Osteocyte (in vitro differentiated cells): ENCODE data around the gene DTHD1. TPM values are rescaled to one million over a fixed set of nuclear protein-coding genes. Genes with fewer than 3 reads are reported as not detected.

ENCODE experiments used
- DNase-seq: peaks from one replicate; pipeline ENCODE4 v3.0.0; 2021; ENCODE audit warnings: mixed read lengths; ENCODE audit not compliant: unreplicated experiment; ENCODE audit errors: extremely low spot score
- H3K27ac Mint-ChIP-seq: one replicate; pipeline ENCODE4 v1.8.0; 2021; ENCODE audit warnings: mild to moderate bottlenecking, mixed read lengths; ENCODE audit not compliant: unreplicated experiment
- H3K27me3 Mint-ChIP-seq: one replicate; pipeline ENCODE4 v1.8.0; 2021; ENCODE audit warnings: mixed read lengths; ENCODE audit not compliant: unreplicated experiment
- H3K36me3 Mint-ChIP-seq: one replicate; pipeline ENCODE4 v1.8.0; 2021; ENCODE audit warnings: mixed read lengths; ENCODE audit not compliant: unreplicated experiment
- H3K4me1 Mint-ChIP-seq: one replicate; pipeline ENCODE4 v1.8.0; 2021; ENCODE audit warnings: mixed read lengths; ENCODE audit not compliant: unreplicated experiment
- H3K4me3 Mint-ChIP-seq: one replicate; pipeline ENCODE4 v1.8.0; 2021; ENCODE audit warnings: mild to moderate bottlenecking, moderate library complexity, mixed read lengths; ENCODE audit not compliant: unreplicated experiment
- H3K9me3 Mint-ChIP-seq: one replicate; pipeline ENCODE4 v1.8.0; 2021; ENCODE audit warnings: mixed read lengths; ENCODE audit not compliant: unreplicated experiment
- total RNA-seq: library from RNA; stranded (reverse); gene quantifications from 2 replicates; pipeline ENCODE4 v1.2.1, GENCODE V29; 2021
- TF ChIP-seq, protein P1 (sequence below): fragments of 200-600 bp; sonication (generic); IDR thresholded peaks from 2 replicates; pipeline ENCODE4 v1.5.0; 2021; ENCODE audit warnings: antibody characterized with exemption, mild to moderate bottlenecking, moderate library complexity

Gene DTHD1
- total RNA-seq, 1 donor from 2014 or later: not detected

DNA sequence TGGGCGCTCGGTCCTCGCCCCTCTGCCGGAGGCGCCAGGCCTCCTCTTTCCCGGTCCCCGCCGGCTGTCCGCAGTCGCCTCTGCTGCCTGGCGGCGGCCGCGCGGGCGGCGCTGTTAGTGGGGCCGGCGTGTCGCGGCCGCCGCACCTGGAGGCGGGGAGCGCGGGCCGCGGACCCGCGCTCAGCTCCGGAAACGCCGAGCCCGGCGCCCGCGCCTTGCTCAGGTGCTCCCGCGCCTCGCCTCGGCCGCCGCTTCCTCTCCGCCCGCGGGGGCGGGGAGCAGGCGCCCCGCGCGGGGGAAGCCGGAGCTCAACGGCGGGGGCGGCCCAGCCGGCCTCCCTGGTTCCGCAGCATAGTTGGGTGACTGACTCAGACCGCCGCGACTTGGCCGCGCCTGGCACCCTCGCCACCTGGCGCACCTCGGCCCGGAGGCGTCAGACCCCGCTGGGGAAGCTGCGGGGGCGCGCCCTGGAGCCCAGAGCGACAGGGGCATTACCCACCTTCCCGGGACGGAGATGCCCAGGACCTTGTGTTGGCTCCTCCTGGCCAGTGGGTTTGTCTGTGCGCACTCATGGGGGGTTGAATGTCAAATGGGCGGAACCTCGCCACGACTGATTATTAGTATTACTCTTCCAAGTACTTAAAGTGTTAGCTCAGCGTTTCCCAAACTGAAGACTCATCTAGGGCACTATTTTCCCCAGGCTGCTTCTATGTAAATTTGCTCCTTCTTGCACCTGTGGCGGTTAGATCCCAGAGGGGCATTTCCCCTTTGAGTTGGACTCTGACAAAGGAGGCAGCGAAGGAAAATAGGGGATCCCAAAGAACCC, 36.9 kb upstream of the DTHD1 start, which contains the start of gene ARAP2:
ARAP2 (minus strand) TSS at position 258 of the 826 bp plus-strand sequence. CDS start 15,028 bp downstream, outside the sequence.
- Mint-ChIP-seq H3K9me3 (no peaks in the 10 kb centered on the region), H3K36me3 (no peaks in the 10 kb centered on the region), H3K27ac (peak within 1 kb of the TSS; percentile 54), H3K4me1 (peaks cover 15% of the 10 kb centered on the region), H3K4me3 (peak within 1 kb of the TSS; percentile 77), H3K27me3 (peaks cover 7% of the 10 kb centered on the region)
- no peak for DNase-seq
- TF ChIP-seq, protein P1, sequence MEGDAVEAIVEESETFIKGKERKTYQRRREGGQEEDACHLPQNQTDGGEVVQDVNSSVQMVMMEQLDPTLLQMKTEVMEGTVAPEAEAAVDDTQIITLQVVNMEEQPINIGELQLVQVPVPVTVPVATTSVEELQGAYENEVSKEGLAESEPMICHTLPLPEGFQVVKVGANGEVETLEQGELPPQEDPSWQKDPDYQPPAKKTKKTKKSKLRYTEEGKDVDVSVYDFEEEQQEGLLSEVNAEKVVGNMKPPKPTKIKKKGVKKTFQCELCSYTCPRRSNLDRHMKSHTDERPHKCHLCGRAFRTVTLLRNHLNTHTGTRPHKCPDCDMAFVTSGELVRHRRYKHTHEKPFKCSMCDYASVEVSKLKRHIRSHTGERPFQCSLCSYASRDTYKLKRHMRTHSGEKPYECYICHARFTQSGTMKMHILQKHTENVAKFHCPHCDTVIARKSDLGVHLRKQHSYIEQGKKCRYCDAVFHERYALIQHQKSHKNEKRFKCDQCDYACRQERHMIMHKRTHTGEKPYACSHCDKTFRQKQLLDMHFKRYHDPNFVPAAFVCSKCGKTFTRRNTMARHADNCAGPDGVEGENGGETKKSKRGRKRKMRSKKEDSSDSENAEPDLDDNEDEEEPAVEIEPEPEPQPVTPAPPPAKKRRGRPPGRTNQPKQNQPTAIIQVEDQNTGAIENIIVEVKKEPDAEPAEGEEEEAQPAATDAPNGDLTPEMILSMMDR: peak; percentile 32

GRCh38 chr4:36249610-36250009, 31.8 kb upstream of the DTHD1 start:
- H3K4me3 Mint-ChIP-seq: no peak overlapping the region
- TF ChIP-seq, protein P1: no peak
- no peaks in the 10 kb centered on the region for H3K9me3 Mint-ChIP-seq
- DNase-seq: no peak
- H3K27me3 Mint-ChIP-seq: peaks cover 7% of the 10 kb centered on the region
- H3K36me3 Mint-ChIP-seq: no peaks in the 10 kb centered on the region
- no peak overlapping the region for H3K27ac Mint-ChIP-seq
- H3K4me1 Mint-ChIP-seq: peaks cover 7% of the 10 kb centered on the region

DNA sequence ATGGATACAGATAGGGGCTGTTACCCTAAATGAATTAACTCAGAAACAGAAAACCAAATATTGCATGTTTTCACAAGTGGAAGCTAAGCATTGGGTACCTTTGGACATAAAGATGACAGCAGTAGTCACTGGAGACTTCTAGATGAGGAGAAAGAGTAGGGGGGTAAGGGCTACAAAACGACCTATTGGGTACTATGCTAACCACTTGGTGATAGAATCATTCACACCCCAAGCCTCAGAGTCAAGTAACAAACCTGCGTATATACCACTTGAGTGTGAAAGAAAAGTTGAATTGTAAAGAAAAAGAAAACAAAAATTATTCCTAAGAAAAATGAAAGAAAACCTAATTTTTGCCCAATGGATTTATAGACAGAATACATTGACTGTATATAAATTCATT, 29.4 kb upstream of the DTHD1 start:
- Mint-ChIP-seq H3K27me3 (peaks cover 5% of the 10 kb centered on the region), H3K27ac (no peak overlapping the region), H3K36me3 (no peaks in the 10 kb centered on the region), H3K4me1 (peaks cover 3% of the 10 kb centered on the region), H3K4me3 (no peak overlapping the region), H3K9me3 (no peaks in the 10 kb centered on the region)
- TF ChIP-seq, protein P1: no peak
- no peak for DNase-seq

DNA sequence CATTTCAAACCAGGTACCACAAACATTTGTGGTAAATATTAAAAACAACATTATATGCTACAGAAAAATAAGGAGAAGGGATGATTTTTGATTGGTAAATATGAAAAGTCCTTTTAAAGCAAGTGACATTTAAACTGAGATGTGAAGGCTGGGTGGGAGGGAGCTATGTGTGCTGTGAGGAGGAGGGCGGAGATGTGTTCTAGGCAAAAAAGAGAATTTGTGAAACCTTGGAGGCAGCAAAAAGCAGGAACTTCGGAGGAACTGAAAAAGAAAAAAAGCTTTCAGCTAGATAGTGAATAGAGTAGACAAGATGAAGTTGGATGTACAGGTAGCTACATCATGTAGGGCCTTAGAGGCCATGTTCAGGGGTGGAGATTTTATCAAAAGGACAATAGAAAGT, 27.0 kb upstream of the DTHD1 start:
- H3K27me3 Mint-ChIP-seq: no peaks in the 10 kb centered on the region

GRCh38 chr4:36255577-36255976, 25.8 kb upstream of the DTHD1 start:
- no peaks in the 10 kb centered on the region for H3K9me3 Mint-ChIP-seq
- TF ChIP-seq, protein P1: no peak
- no peak for DNase-seq
- no peak overlapping the region for H3K4me3 Mint-ChIP-seq
- no peak overlapping the region for H3K27ac Mint-ChIP-seq
- H3K4me1 Mint-ChIP-seq: peaks cover 3% of the 10 kb centered on the region
- no peaks in the 10 kb centered on the region for H3K36me3 Mint-ChIP-seq
- no peaks in the 10 kb centered on the region for H3K27me3 Mint-ChIP-seq

More for the DNA sequence above, 27.0 kb upstream of the DTHD1 start:
- Mint-ChIP-seq H3K4me1 (peaks cover 3% of the 10 kb centered on the region), H3K36me3 (no peaks in the 10 kb centered on the region), H3K9me3 (no peaks in the 10 kb centered on the region), H3K4me3 (no peak overlapping the region), H3K27ac (no peak overlapping the region)
- DNase-seq: no peak
- TF ChIP-seq, protein P1: no peak
